Measurements from ENCODE around the gene CENPX.

Gene CENPX

DNA sequence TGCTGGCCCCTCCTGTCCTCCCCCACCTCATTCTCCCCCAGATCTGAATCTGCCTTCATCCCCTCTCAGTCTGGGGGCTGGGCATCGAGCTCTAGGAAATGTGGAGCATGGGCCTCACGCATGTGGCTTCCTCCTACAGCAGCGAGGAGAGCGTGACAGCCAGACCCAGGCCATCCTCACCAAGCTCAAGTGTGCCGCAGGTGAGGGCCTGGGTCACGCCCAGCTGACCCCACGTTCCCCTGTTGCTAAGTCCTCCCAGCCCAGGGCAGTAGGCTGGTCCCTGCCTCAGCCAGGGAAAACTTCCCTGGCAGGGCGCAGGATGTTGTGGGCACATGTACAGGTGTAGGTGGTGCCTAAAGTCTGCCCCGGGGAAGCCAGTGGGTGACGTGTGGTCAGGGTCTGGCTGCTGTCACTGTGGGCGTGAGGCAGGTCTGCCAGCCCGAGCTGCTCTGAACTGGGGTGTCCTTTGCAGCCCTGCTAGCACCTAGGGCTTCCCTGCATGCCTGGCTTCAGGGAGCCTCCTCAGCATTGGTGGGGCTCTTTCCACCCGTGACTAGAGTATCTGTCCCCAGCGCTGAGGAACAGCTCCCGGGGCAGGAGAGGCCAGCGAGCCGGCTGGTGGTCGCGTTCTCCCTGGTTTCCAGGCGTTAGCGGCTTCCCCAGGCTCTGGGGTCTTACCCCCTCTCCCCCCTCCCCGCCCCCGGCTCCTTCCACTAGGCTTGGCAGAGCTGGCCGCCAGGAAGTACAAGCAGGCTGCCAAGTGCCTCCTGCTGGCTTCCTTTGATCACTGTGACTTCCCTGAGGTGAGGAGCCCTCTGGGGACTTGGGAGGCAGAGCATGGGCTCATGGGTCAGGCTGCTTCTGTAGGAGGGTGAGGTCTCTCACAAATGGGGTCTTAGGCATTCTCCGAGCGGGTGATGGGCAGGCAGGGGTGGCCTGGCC is 32.6 kb upstream of the CENPX start:
- no peak for DNase-seq (ENCODE audit: low spot score)

DNA sequence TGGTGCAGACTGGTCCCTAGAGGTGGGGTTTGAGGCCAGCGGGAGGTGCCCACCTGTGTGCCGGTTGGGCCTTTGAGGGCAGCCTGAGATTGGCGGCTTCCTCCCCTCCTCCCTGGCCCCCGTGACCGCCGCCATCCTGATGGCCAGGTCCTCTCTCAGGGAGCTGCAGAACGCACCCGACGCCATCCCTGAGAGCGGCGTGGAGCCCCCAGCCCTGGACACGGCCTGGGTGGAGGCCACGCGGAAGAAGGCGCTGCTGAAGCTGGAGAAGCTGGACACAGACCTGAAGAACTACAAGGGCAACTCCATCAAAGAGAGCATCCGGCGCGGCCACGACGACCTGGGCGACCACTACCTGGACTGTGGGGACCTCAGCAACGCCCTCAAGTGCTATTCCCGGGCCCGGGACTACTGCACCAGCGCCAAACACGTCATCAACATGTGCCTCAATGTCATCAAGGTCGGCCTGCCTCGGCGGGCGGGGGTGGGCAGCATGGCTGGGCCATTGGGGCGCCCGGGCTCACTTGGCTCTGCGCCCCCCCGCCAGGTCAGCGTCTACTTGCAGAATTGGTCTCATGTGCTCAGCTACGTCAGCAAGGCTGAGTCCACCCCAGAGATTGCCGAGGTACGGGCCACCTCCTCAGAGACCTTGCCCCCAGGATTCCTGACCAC is 31.8 kb upstream of the CENPX start:
- no peak for DNase-seq (ENCODE audit: low spot score)

DNA sequence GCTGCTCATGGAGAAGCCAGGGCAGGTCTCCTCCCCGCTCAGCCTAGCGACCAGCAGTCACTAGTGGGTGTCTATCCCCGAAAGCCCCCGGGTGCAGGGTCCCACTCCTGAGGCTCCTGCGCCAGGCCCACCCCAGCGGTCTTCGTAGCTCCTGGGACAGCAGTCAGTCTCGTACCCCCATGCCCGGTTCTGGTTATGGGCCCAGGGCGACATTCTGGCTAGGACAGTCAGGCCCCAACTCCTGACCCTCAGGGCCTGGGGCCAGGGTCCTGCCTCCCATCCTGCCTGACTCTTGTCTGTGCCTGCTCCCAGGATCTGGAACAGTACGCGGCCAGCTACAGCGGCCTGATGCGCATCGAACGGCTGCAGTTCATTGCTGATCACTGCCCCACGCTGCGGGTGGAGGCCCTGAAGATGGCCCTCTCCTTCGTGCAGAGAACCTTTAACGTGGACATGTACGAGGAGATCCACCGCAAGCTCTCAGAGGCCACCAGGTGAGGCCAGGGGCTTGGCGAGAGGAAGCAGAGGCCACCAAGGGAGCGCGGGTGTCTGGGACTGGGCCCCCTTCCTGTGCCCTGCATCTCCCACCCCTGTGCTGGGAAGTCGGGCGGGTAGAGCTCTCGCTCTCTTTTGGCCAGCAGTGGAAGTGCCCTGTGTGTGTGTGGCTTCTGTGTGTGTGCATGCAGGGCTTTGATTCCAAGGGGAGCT is 31.0 kb upstream of the CENPX start:
- no peak for DNase-seq (ENCODE audit: low spot score)

DNA sequence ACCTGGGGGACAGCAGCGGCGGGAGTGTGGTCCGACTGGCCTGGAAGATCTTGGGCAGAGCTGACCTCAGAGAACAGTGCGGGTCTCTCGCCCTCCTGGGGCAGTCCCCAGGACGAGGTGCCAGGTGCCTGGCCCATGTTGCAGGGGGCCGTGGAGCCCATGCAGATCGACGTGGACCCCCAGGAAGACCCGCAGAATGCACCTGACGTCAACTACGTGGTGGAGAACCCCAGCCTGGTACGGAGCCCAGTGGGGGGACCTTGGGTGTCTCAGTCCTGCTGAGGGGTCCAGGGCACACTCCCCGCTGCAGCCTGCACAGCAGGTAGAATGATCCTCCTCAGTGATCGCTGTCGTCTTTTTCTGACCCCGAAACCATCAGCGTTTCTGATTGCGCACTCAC is 30.5 kb upstream of the CENPX start:
- no peak for DNase-seq (ENCODE audit: low spot score)

DNA sequence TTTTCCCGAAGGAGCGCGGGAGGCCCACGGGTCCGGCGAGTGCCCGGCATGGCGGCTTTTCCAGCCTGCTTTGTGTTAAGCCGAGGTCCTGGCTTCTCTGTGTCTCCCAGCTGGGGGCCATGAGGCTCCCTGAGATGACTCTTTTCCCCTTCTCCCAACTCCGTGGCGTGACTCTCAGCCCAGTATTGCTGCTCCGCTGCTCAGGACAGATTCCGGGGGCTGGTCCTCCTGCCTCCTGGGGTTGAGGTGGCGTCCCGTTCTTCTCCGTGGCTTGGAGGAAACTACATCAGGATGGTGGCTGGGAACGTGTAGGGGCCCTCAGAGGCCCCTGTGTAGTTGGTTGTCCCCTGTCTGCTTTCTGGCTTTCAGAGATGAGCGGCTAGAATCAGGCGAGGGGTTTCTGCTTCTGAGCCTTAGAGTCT is 30.0 kb upstream of the CENPX start:
- DNase-seq (ENCODE audit: low spot score): no peak

DNA sequence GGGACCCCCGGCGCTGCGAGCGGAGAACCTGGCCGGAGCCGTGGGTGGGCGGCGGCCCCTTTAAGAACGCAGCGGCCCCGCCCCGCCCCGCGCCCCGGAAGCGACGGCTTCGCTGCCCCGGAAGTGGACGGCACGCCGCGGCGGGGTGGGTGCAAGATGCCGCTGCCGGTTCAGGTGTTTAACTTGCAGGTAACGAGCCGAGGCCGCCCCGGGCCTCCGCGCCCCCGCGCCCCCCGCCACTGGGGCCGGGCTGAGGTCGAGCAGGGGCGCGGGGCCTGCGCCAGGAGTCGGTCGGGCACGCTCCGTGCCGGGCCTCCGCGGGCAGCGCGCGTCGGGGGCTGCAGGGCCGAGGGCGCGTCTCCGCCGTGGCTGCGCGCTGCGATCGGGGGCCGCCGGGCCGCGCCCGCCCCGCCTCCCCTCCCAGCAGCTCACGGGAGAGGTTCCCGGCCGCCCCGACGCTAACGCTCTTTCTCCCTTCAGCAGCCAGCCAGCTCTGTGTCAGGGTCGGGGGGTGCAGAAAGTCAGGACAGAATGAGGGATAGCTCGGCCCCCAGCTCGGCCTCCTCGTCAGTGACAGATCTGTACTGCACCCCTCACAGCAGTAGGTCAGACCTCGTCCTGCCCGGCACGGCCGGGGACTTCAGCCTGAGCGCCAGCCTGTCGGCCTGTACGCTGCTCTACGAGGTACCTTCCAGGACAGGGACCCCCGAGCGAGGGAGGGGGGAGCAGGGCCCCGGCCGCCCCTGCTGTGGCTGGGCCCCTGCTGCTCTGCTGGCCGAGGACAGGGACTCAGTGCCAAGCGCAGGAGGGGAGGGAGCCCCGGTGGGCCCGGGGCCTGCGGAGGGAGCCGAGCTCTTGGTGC is 29.3 kb upstream of the CENPX start, which contains the start of the genes GPS1 and RFNG:
GPS1 (plus strand) TSS at position 123 of the 862 bp plus-strand sequence; CDS start at position 157, 34 bp downstream.
RFNG (minus strand) TSS at position 36 of the 862 bp plus-strand sequence. CDS start 45 bp downstream, outside the sequence.
- peak; percentile 62 for DNase-seq (ENCODE audit: low spot score)

DNA sequence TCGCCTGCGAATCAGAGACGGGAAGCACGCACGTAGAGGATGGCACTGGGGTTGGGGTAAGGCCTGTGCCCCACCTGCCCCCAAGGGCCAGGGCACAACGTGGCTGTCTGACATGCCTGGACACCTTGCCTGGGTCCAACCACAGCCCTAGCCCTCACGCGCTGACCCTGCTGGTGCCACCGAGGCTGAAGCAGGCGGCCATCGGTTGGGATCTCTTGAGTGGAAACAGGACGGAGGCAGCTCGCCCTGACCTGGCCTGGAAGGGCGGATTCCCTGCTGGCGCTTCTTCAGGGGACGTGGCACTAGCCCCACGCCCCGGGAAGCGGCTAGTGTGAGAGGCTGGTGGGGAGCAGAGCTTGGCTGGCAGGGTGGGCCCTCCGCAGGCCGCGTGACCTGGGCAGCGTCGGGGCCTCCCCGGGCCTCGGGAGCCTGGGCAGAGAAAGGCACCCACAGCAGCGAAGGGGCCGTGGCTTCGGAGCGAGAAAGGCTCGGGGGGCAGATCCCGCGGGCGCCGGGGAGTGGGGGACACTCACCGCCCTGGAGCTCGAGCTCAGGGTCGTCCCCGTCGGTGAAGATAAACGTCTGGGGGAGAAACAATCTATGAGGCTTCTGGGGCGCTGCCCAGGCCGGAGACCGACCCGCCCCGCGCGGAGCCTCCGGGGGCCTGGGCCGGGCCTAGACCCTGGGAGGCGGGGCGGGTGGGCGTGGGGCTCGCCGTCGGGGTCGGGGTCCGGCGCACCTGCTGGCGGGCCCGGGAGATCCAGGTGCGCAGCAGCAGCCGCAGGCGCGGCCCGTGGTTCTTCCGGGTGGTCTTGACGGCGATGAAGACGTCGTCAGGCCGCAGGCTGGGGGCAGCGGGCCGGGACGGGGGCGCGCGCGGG is 28.3 kb upstream of the CENPX start:
- DNase-seq (ENCODE audit: low spot score): no peak

DNA sequence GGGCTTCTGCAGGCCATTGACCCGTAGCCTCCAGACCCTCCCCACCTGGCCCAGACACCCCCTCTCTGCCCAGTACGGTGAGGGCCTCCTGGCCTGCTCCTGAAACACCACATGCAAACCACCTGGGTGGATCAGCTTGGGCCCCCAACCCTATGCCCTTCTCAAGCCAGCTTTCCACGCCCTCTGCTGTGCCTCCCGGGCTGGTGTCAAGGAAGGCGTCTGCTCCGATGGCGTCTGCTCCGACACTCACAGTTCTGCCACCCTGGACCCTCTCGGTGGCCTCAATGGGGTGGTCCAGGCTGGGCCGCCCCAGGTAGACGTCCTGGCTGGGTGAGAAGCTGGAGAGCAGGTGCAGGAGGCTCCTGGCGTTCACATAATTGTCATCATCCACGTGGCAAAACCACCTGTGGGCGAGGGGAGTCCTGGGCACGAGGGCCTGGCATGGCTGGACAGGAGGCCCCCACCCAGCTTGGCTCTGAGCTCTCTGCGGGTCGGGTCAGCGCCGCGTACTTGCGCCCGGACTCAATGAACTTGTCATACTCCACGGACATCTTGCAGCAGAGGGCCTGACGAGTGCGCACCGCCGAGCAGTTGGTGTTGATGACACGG is 27.6 kb upstream of the CENPX start:
- DNase-seq (ENCODE audit: low spot score): no peak

DNA sequence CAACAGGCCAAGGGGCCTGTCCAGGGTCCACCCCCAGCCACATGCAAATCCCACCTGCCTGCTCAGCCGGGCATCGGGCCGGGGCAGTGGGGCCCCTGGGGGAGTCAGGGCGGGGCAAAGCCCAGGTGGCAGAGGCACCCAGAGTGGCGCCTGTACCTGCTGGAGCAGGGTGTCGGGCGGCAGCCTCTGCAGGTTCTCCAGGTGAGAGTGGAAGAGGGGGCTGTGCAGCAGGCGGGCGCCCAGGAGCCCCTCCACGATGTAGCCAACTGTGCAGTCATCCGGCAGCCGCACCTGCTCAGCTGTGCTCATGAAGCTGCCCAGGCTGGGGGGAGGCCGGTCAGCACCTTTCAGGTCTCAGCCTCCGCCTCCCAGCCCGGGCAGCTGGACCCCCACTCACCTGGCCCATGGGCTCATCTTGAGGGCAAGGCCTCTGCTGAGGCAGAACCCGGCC is 26.9 kb upstream of the CENPX start:
- DNase-seq (ENCODE audit: low spot score): no peak

DNA sequence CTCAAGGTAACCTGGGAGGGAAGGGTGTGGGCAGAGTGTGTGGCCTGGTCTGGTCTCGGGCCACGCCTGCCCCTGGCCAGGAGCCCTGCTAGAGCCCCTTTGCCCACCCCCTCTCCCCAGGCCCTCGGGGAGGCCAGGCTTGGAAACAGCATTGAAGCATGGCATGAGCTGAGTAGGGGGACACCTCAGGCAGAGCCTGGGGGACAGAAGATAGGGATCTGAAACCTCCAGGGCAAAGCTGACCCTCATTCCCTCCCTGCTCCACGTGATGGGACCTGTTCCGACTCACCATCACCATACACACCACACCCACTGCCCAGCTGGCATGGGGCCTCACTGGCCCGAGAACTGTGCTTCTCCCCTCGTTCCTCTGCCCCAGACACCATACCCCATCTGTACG is 26.4 kb upstream of the CENPX start:
- DNase-seq (ENCODE audit: low spot score): no peak

DNA sequence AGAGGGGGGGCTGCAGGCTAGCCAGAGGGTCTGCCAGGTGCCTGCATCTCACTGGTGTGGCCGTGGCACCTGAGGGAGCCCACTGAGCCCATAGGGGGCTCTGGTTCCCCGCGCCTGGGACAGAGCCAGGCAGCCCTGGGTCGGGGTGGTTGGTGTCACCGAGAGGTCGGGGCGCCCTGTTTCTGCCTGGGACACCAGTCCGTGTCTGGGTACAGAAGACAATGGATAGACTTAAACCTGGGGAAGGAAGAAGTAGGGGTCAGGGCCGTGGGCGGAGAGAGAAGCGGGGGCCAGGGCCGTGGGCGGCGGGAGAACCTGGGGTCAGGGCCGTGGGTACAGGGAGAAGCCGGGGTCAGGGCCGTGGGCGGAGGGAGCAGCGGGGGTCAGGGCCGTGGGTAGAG is 25.9 kb upstream of the CENPX start:
- DNase-seq (ENCODE audit: low spot score): no peak

DNA sequence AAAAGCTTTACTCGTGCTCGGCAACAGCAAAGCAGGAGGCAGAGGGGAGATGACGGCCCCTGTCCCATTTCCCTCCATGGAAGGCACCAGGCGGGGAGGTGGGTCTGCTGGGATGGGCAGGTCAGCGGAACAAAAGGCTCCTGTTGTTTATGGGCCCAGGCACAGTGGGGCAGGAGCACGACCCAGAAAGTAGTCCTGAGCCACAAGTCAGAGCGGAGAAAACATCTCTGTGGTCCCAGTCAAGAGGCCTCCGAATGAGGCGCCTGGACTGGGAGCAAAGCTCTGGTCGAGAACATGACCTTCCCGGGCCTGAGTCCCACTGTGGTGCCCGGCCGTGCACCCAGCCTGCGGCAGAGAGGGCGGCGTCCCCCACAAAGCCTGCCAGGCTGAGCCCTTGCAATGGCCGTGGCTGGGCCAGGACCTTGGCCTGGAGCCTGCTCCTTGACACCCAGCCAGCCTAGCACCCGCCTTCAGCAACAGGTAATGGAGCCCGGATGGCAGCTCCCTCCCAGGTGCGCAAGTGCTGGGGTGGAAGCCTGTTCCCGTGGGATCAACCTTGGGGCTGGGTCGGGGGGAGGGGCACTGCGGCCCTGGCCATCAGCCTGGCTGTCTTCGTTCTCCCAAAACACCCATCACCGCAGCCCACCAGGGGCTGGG is 25.4 kb upstream of the CENPX start:
- DNase-seq (ENCODE audit: low spot score): no peak

DNA sequence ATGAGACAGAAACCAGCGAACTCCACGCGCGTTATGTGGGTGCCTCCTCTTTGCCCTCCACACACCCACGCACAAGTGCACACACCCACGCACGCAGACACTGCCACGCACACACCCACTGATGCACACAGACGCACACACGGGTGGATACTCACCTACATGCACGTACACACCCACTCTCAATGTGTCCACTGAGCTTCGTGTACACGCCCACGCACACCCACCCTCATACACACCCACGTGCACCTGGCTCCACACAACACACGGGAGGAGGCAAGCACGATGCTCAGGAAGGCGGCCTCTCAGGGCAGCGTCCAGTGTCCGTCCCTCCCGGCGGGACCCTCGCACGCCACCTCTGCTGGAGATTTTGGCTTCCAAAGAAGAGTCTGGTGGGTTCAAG is 24.7 kb upstream of the CENPX start:
- no peak for DNase-seq (ENCODE audit: low spot score)

DNA sequence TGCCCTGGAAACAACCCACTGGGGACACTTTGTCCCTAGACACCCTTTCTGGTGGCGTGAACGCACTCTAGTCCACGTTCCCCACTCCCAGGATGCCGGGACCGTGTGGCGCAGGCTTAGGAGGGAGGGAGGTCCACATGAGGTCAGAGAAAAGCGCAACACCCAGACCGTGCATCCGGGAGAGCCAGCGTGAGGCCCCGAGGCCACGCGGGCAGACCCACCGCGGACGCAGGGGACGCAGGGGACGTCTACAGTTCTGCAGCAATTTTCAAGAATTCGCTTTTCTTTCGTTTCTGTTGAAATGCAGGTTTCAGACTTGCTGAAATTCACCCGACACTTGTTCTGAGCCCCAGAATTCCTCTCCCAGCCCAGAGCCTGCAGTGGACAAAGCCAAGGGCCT is 24.2 kb upstream of the CENPX start:
- no peak for DNase-seq (ENCODE audit: low spot score)

DNA sequence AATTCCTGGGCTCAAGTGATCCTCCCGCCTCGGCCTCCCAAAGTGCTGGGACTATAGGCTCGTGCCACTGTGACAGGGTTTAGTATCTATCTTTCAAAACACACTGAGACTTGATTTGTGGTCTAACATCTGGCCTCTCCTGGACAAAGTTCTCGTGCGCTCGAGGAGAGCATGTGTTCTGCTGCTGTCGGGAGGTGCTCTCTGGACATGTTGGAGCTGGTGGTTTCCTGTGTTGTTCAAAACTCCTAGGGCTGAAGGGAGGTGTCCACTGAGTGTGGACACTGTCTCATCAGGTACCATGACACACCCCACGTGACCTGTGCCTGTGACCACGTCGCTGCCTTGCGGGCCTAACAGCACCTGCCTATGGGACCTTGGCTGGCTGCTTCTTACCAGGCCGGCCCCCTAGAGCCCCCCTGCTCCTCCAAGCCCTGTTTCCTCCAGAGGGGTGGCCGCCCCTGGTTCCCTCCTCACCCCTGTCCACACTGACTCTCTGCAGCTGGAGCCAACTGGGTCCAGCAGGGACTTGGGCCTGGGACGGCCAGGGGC is 23.3 kb upstream of the CENPX start:
- DNase-seq (ENCODE audit: low spot score): no peak

DNA sequence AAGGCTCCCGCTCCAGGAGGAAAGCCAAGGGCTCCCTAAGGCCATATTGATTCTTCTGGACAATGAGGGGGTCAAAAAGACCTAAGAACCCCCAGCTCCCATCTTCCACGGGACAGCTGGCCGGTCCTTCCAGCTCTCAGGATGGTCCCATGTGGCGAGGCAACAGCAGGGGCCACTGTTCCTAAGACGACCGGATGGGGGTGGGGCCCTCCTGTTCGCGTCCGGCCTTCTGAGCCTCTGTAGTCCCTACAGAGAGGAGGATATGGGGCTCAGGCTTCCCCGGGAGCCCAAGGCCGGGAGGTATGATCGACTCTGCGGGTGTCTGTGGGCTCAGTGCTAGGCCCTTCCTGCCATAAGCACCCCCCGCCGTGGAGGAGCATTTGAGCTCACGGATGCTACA is 20.8 kb upstream of the CENPX start:
- no peak for DNase-seq (ENCODE audit: low spot score)

DNA sequence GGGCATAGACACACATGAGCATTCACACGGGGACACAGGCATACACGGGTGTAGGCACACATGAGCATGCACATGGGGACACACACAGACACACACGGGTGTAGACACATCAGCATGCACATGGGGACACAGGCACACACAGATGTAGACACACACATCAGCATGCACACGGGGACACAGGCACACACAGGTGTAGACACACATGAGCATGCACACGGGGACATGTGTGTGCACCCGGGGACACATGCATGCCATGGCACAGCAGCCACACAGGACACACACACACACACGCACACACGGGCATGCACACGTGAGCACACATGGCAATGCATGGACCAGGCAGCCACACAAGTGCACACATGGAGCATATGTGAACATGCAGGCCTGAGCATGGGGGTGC is 20.0 kb upstream of the CENPX start:
- DNase-seq (ENCODE audit: low spot score): no peak

DNA sequence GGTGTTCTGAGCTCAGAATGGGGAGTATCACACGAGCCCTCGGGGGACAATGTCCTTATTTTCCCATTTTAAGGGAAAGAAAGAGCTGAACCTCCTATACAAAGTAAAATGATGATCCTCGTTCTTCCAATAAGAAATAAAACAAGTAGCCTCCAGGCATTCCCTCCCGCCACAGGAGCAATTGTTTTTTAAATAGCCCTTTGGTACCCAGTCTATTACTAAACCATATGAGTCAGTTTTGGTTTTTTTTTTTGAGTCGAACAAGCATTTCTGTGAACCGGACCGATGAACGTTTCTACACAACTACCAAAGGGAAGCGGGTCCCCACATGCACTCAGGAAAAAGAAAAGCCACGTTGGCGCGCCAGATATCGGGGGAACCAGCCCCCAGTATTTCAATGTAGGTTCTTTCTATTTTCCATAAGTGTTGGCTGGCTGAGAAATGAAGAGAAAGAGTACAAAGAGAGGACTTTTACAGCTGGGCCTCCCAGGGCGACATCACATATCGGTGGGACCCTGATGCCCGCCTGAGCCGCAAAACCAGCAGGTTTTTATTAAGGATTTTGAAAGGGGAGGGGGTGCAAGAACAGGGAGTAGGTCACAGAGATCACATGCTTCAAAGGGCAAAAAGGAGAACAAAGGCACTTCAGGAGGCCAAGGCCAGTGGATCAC is 18.6 kb upstream of the CENPX start:
- DNase-seq (ENCODE audit: low spot score): no peak
